Measurements from ENCODE around the gene TBP.

DNA sequence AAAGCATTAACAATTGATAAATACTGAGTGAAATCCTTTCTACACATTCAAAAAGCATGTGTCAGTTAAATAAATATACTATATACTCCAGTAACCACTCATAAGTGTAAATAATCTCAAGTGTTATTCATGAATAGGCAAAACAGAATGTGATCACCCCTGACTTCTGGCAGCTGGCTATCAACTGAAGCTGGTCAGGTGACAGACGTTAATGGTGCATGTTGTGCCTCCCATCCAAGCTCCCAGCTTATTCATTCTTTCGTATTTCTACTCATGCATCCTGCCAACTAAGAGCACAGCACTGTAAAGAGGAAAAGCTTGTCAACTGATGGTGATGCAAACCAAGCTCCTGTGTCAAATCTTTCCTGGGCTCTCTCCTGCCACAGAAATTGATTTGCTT lies 8.8 kb upstream of the TBP start:
- no peak for TF ChIP-seq CTCF (IDR thresholded peaks at IDR 0.05)
- no peak for TF ChIP-seq POLR2A (IDR thresholded peaks at IDR 0.05)
- TF ChIP-seq POLR2AphosphoS5 (IDR thresholded peaks at IDR 0.05) = no peak

All from prostate gland (tissue), 2 donors.